NOMO-1 (cell line): ENCODE results near the gene DCLK2.
A peak's percentile ranks its signal among the peaks of the same experiment; 100 is the strongest.

Experiments used
- DNase-seq, 2 experiments: peaks; one replicate each; lab custom pipeline; 2025; ENCODE audit not compliant: unreplicated experiment in 2 of 2; lab: John Stamatoyannopoulos, UW

Gene DCLK2

GRCh38 chr4:150255610-150256224 lies 177.5 kb downstream of the DCLK2 start:
- DNase-seq, result no peak

DNA sequence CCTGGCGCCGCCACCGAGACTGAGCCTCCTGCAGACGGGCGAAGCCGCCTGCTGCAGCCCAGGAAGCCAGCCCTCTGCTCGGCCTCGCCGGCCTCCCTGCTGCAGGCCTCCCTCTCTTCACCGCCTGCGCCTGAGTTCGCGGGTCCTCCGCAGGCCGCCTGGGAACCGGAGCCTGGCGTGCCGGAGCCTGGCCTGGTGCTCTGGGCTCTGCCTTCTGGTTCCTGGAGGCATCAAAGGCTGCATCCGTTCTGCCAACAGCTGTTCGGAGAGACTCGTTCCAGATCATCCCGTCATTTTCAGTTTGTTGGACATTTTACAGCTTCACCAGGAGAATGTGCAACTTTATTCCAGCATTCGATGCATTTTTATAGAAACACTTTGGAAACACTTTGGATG lies 178.0 kb downstream of the DCLK2 start:
- DNase-seq, result no peak

DNA sequence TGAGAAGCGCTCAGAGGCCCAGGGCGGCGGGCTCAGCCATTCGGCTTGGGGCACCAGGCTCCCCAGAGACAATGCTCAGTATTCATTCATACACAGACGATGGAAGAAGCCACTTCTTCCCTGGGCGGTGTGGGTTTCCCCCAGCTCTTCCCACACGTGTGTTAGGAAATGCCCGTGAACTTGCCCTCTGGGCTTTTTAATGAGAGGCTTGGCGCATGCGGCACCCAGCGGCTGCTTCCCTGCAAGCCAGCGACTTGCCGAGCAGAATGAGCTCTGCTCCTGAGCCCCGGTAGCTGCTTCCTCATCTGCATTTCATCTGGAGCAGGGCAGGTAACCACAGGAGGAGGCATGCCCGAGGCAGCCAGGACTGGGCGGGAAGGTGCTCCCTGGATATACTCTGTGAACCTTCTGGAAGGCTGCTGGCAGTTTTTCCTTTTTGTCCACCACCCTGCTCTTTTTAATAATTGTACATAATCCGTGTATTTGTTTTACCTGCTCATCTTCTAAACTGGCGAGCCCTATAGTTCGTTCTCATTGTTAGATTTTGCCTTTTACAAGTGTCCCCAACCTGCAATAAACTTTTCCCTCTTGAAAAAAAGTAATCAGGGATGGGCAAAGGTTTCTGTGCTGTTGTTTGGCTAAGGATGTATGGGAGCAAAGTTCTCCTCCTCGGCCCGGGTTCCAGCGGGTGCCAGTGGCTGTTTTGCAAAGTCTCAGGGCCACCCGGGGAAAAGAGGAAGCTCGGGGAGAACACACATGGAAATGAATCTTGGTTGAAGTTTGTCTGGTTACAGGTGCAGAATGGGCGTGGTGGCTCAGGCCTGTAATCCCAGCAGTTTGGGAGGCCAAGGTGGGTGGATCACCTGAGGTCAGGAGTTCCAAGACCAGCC lies 178.8 kb downstream of the DCLK2 start:
- peak in 1 of 2 experiments; percentile 1 for DNase-seq

DNA sequence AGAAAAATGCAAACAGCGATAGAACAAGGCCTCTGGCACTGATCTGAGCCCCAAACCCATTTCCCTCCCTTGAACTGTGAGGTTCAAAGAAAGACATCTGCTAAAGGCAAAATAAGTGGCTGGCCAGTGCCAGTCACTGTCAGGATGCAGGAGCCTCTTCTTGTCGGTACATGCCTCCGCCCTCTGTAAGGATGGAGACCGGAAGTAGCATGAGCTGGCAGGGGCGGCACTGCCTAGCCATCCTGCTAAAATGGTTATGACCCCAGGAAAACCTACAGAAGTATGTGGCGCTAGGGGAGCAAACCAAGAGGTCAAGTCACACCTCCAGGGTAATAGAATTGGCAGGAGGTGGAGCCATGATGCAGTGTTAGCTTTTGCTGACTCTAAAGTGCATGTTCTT lies 180.3 kb downstream of the DCLK2 start:
- no peak for DNase-seq

DNA sequence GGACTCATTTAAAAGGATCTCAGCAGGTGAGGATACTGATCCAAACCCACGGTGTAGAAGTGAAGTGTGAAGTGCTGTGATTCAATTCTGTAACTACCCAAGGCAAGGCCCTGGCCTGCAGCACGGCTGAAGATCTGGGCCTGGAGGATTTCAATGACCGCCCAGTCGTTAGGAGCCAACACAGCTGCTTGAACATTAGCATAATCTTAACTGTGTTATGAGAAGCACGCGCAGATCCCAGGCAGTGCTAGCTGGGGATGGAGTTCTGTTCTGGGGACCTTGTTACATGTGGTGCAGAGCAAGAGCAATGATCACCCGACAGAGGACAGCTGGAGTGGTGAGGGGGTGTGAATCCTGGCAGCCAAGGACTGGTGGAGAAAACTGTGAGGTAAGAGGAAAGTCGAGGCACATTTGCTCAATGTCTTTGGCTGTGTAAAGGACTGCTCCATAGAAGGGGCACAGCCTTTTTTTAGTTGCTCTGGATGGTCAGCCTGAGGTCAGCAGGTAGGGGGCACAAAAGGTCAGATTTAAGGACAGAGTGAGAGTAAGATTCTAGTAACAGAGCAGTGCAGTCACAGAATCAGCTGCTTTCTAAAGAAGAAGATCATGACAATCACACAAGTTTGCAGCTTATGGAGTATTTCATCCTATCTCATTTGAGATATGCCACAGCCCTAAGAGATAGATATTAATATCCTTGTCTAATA lies 181.8 kb downstream of the DCLK2 start:
- no peak for DNase-seq

DNA sequence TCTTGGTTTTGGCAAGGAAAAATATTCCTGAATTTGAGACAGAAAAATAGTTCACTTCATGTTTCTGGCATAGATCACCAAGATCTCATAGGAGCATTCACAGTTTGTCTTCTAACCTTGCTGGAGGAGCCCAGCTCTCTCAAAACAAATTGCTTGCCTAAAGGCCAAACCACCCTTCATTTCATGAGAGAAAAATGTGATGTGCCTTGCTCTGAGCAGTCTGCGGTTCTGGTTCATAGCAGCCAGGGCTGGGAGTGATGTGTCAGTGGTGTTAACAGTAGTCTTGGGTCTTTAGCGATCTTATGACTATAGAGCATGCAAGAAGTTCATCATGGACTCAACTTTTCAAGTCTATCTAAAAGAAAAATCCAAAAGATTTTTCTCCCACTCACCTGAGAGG lies 183.3 kb downstream of the DCLK2 start:
- DNase-seq, result no peak

DNA sequence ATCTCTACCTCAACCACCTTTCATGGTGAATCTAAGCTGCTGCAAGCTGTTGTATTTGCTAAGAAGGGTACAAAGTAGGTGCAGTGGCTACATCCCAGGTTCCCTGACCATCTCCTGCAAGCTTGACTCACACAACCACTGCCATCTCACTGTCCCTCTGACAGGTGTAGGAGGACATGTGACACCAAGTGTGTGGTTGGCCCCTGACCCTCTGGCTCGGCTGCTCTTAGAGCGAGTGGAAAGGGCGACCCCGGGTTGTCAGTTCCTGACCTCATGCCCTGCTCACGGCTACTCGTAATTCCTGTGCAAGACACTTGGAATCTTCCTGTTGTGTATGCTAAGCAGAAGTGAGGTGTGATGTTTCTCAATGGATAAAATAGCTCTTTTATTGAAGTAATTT lies 184.4 kb downstream of the DCLK2 start:
- DNase-seq, result no peak

GRCh38 chr4:150264595-150265161 lies 186.4 kb downstream of the DCLK2 start:
- no peak for DNase-seq

- no peak for DNase-seq
These were observed 187.6 kb downstream of the DCLK2 start for GRCh38 chr4:150265806-150266205.

- no peak for DNase-seq
These were observed 190.2 kb downstream of the DCLK2 start for GRCh38 chr4:150268444-150268843.

DNA sequence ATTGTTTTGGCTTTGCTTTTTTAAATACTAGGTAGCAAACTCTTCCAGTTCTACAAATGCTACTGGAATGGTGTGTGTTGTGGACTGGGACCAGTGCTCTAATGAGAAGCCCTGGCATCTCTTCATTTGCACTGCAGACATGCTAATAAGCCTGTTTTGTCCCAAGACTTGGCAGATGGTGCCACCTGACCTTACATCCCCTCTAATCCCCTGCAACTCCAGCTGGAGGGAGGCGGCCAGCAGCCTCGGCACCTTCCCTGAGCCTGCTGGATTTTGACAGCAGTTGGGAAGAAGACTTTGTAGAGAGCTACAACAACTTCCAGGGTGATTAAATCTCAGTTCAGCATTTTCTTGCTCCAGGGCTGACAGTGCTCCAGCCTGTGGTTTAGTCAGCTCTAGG lies 200.0 kb downstream of the DCLK2 start:
- no peak for DNase-seq

- DNase-seq, result no peak
These were observed 202.0 kb downstream of the DCLK2 start for GRCh38 chr4:150280081-150280895.

GRCh38 chr4:150280975-150281374 lies 202.7 kb downstream of the DCLK2 start:
- no peak for DNase-seq

GRCh38 chr4:150283689-150284088 lies 205.4 kb downstream of the DCLK2 start:
- DNase-seq, result no peak

GRCh38 chr4:150286656-150287055 lies 208.4 kb downstream of the DCLK2 start:
- no peak for DNase-seq

DNA sequence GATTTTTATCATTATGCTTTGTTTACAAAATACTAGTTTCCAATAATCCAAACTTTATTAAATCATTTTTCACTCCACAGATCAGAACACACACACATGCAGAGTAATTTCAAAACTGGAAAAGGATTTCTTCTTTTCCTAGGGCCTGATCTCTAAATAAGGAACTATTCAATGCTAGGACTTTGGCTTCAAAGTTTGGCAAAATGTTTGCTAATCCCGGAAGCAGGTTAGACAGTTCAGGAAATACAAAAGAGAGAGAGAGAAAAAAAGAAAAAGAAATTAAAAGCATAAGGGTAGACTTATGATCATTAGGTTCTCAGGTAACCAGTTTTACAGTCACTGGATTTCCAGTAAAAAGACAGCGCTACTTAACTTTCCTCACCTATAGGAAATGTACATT lies 211.0 kb downstream of the DCLK2 start:
- DNase-seq, result no peak

DNA sequence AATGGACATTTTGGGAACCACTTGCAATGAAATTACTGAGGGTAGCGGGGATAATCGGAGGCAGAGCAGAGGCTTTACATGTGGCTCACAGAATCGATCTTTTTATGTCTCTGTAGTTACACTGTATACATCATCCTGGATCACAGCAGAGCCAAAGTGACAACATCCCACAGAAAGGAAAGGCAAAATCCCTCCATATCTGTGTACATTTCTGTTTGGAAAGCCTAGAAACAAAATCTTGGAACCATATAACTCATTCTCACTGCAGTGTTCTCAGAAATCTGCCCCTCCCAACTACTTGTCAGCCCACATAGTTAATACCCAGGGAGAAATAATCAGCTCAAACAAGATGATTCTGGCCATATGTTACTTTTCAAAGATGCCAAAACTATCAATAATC lies 211.6 kb downstream of the DCLK2 start:
- no peak for DNase-seq

GRCh38 chr4:150297861-150298474 lies 219.7 kb downstream of the DCLK2 start:
- DNase-seq, result peak in 1 of 2 experiments; percentile 24

DNA sequence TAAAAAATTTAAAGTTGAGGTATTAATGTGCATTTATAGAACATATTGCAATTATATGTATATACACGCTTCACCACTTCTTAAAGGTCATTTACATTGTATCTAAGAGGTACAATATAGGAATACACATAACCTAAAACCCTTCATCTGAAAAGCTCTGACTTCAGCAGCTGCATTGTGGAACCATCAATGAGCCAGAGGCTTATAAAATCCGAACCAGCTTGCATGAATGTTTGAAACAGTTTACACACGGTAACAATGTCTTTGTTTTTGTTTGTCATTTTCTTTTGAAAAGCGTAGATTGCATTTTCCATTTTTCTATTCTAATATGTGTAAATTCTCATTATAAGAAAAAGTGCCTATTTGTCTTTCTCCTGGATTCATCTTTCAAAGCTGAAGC lies 221.6 kb downstream of the DCLK2 start:
- DNase-seq, result no peak

DNA sequence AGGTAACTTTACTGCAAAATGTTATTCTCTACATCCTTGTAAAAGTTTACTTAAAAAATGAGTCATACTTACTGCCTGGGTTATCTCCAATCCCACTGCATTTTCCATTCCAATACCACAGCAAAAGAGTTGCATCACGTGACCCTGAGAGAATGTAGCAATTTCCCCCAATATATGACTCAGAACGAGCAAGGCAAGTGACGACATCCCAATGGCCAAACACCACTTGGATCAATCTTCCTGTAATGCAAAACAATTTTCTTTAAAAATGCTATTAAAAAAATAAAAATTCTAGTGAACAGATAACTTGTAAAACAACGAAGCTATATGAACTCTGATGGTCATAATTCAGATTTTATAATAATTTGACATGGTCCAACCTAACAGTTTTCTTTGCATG lies 224.3 kb downstream of the DCLK2 start:
- peak; percentile 48 to 76 for DNase-seq
